HL-60/S4 (cell line): ENCODE measurements around the gene TMEM132C.

Experiments
- in situ Hi-C: fragments of 300-500 bp; cut with MboI; formaldehyde crosslinking; loops from 2 replicates; pipeline ENCODE4 v1.14.3; 2022; ENCODE audit warnings: low sequenced_read_pairs

Gene TMEM132C

DNA sequence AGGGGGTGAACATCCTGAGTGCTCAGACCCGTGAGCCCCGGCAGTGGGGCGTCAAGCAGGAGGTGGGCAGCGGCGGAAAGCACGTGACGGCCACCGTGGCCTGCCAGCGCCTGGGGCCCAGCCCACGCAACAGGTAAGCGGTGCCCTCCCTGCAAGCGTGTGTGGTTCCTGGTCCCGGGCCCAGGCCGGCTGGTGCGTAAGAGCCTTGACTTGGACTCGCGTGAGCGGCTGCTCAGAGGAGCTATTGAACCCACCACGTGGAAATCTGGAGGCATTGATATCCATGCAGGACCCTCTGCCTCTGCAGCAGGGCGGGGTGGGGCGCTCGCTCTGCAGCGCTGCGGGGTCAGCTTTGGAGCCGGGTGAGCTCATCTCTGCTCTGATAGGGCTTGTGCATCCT, 277.0 kb downstream of the TMEM132C start:
- in situ Hi-C loops = no loop called here

DNA sequence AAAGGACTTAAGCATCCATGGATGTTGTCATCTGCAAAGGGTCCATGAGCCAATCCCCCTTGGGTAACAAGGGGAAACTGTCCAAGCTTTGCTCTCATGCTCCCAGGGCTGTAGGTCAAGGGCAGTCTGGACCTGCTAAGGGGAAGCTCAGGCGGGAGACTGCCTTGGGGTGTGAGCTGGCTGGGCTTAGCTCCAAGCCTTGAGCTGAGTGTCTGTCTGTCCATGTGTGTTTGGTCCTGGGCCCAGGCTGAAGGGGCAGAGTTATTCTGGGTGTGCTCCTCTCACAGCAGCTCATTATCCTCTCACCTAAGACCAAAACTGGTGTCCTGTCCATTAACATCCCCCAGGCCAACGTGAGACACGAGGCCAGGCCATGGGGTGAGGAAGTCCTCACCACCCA, 282.0 kb downstream of the TMEM132C start:
- in situ Hi-C loops = no loop called here

DNA sequence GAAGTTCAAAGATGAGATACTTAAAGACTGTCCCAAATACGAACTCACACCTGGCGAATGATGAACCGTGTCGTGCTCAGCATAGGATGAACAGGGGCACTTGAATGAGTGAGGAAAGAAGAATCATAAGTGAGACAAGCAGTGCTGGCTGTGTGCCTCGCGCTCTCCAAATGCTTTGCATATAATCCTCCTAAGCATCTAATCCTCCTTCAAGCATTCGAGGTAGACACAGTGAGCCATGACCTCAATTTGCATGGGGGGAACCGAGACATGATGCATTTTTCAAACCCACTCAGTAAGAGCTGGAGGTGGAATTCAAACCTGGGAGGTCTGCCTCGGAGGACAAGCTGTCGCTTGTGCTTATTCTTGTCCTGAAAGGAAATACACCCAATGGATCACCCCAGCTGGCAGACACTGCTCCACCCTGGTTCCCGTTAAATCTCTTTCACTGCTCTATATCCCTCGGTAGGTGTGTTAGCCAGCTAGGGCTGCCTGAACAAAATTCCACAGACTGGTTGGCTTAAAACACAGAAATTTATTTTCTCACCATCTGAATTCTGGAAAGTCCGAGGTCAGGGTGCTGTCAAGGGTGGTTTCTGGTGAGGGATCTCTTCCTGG, 282.7 kb downstream of the TMEM132C start:
- in situ Hi-C loops = no loop called here

DNA sequence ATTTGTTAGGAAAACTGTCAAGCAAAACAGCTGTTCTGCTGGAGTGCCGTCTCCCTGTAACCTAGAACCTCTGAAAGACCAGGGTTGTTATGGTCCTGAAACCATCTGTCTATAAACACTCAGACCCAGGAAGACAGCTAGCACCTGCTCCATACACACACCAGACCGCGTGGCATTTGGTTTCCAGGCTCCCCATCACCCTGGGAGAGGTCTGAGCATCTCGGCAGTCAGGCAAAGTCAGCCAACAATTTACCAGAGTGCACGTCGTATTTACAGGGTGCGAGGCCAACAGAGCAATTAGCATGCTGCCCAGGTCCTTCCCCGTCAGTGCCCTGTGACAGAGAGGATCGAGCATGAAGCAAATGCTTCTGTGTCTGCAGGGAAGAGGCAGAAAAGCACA, 284.3 kb downstream of the TMEM132C start:
- in situ Hi-C loops = no loop called here

DNA sequence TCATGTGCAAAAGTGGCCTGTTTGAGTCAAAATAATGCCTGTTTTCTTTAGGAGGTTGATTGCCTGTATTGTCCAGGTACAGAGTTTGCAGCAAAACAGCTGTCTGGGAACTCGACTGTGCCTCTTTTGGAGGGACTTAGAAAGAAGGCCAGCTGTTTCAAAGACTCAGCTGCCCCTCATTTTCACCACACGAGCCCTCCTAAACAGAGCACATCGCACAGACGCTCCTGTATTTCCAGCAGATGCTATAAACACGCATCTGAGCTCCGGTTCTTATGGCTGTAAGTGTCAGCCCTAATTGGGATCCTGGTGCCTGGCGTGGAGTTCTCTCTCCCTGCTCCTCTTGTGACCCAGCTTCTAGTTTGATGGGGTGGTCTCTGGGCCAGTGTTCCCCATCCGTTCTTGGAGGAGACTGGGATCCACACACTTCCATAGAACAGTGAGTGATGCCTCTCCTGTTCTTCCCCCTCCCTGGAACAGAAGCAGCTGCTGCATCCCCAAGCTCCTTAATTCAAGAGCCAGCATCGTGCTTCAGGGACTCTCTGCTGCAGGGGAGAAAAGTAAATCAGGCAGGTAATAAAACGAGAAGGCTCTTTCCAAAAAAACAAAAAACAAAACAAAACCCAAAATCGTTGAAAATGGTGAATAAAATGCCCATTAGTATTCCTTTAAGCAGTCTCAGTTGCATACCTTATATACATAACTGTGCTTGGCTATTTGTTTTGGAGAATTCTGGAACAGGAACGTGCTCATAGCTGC, 287.8 kb downstream of the TMEM132C start:
- in situ Hi-C loops = no loop called here

DNA sequence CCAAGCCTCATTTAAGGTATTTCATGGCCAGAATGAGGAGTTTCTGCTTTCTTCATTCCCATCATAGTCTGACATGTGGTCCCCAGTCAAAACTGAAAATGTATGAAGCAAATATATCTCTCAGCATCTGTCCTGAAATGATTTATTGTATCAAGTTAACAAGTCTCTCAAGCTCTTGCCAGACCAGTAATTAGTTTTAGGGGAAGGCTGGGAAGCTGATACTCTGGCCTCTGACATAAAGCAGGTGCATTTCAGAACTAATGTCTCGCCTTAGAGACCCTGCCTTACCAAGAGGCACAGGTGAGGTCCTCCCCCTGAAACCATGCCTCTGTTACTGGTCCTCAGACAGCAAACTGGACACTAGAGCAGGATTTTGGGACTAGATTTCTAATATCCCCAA, 290.3 kb downstream of the TMEM132C start:
- in situ Hi-C loops = no loop called here

DNA sequence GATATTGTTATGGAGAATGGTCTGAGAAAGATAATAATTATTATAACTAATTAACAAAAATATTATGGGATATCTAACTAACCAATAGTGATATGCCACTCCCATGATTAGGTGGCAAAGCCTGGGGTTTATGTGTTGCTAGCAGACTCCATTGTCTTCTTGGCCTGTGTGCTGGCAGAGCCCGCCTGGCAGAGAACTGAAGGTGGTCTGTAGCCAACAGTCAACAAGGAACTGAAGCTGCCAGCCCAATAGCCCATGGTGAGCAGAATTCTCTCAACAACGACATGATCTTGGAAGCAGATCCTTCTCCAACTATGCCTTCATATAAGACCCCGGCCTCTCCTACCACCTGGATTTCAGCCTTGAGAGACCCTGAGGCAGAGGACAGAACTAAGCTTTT, 298.0 kb downstream of the TMEM132C start:
- in situ Hi-C loops = no loop called here

DNA sequence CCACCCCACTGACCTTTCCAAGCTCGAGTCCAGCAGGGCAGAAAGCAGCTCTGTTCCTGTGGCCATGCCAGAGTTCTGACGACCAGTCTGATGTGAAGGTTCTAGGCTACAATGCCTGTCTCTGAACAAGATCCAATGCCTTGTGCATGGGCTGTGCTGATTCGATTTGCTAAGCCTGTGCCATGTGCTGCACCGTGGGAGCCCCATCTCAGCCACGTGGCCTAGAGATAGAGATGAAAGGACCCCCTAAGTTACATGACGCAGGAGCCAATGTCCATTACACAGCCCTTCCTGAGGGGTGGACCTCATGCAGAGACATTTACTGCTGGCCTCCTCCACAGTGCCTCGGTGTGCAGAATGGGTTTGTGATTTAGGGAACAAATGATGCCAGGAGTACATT, 300.8 kb downstream of the TMEM132C start:
- in situ Hi-C loops = no loop called here

DNA sequence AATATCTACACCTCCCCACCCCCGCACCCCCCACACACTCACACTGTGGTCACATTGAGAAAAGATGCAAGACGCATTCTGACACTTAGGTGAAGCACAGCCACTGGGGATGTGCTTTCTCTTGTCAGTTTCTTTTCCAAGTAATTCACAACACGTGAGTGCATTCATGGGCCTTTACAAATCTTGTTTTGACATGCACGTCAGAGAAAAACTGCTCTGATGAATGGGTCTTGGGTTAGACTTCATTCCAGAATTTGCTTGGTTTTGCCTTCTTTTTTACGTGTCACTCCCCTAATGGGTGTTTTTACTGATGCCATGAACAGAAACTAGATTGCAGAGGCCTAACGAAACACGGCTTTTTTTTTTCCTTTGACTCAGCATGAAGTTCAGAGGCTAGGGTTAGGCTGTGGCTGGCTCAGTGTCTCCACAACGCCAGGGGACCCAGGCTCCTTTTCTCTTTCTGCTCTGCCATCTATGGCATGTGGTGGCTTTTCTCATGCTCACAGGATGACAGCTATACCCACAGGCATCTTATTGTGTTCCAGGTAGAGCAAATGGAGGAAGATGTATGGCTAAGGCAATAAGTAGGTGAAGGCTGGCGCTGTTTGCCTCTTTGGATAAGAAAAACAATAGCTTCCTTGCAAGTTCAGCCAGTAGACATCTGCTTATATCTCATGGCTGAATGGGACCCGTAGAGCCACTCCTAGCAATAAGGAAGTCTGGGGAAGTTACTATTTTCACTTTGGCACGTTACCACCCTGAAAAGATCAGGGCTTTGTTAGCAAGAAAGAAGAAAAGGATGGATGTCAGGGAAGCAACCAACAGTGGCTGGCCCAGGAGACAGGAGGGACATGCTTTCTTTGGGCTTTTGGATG, 303.5 kb downstream of the TMEM132C start:
- in situ Hi-C loops = no loop called here

DNA sequence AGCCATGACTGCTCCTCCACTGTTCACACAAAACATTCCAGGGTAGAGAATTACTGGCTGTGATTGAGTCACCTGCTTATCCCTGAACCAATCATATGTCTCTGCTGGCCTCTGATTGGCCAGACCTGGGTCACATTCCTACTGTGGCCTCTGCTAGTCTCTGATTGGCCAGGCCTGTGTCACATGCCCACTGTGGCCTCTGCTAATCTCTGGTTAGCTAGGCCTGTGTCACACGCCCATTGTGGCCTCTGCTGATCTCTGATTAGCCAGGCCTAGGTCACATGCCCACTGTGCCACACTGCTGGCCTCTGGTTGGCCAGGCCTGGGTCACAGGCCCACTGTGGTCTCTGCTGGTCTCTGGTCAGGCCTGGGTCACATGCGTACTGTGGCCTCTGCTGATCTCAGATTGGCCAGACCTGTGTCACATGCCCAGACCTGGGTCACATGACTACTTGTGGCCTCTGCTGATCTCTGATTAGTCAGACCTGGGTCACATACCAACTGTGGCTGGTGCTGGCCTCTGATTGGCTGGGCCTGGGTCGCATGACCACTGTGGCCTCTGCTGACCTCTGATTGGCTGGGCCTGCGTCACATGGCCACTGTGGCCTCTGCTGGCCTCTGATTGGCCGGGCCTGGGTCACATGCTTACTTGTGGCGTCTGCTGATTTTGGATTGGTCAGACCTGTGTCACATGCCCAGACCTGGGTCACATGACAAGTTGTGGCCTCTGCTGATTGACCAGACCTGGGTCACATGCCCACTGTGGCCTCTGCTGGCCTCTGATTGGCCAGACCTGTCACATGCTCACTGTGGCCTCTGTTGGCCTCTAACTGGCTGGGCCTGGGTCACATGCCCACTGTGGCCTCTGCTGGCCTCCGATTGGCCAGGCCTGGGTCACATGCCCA, 305.2 kb downstream of the TMEM132C start:
- in situ Hi-C loops = no loop called here

DNA sequence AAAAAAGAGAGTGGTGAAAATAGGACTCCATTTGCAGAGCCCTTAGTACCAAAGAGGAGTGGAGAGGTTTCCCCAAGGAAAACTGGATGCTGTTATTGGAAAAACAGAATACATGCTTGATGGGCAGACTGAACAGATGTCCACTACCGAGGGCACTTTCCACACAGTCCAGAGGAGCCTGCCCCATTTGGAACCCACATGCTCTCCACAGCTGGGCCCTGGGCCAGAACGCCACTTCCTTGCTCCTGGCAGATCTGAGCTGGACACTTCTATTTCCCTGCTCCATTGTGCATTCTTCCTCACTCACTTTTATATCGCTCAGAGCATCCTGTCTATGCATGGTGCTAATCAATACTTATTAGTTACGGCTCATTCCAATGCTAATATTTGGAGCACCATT, 306.9 kb downstream of the TMEM132C start:
- in situ Hi-C loops = no loop called here

DNA sequence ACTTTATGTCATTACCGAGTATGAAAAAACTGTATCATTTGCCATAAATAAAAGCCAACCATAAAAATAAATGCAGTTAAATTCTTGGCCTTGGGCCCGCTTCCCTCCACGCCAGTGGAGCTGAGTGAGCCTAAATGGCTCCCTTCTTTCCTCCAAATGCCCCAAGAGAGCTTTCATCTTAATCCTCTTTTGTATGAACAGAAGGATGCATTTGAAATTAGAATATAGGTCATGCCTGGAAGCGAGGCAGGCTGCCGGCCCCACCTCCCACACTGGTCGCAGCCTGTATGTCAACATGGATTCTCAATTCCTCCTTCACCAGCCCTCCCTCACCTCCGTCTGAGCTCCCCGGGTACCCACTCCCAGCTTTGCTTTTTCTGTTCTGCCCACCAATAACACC, 311.1 kb downstream of the TMEM132C start:
- in situ Hi-C loops = no loop called here

DNA sequence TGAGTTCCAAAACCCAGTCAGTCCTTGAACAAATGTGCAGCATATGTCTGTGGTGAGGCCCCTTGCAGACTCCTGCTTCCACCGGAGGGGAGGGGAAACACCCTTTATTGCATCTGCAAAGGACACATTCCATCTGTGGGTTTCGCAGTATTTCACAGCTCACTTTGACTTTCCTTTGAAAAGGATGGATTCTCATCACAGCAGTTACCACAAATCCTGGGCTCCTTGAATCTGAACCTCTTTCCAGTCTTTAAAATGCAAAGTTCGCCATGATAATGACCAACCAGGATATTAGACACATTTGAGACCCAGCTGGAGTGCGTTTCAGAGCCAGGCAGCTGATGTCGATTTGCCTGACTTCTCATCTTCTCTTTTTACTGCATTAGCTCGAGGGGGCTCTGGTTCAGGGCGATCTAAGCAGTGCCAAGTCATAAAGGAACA, 314.4 kb downstream of the TMEM132C start:
- in situ Hi-C loops = no loop called here

DNA sequence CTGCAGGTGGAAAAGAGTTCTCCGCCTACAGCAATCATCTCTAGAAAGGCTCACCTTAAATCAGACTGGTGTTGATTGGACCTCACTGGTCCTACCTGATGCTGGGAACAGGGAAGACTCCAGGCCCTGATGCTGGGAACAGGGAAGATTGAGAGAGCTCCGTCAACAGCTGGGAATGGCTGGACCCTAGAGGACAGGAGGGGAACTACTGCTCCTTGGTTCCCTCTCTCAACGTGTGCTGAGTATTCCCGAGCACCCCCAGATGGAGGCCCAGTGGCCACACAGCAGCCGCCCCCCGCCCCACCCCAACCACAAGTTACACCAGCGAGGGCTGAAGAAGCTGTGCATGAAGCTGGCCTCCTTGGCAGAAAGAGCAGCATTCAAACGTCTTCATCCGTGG, 316.5 kb downstream of the TMEM132C start:
- in situ Hi-C loops = no loop called here

DNA sequence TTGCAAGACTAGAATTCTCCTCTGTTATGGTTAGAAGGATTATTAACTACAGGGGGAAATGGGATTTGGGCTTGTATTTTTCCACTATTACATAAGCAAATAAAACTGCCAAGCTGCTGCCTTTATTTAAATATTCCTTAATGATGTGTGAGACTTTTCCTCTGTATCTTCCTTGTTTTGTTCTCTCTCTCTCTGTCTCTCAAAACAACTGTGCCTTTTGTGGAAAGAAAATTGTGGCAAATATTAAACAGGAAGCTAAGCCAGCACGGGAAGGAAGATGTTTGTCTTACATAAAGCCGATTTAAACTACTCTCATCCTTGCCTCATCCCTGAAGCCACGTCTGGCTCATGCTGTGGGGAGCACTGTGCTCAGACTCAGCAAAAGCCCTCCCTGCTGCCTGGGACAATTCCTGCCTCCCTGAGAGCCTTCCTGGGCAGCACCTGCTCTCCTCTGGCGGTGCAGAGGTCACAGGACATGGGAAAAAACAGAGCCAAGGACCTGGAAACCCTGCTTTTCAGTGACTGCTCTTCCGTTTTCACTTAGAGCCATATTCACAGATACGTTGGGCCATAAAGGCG, 319.6 kb downstream of the TMEM132C start:
- in situ Hi-C loops = no loop called here

DNA sequence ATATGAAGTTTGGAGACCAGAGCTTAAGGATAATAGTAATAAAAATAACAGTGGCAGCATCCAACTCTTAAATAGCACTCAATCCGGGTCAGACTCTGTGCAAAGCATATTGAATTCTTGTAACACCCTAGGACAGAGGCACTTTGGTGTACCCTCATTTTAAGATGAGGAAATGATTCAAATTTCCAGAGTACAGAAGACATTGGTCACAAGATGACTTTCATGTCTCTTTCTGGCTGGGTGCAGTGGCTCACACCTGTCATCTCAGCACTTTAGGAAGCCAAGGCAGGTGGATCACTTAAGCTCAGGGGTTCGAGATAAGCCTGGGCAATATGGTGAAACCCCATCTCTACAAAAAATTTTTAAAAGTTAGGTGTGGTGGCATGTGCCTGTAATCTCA, 320.9 kb downstream of the TMEM132C start:
- in situ Hi-C loops = no loop called here

DNA sequence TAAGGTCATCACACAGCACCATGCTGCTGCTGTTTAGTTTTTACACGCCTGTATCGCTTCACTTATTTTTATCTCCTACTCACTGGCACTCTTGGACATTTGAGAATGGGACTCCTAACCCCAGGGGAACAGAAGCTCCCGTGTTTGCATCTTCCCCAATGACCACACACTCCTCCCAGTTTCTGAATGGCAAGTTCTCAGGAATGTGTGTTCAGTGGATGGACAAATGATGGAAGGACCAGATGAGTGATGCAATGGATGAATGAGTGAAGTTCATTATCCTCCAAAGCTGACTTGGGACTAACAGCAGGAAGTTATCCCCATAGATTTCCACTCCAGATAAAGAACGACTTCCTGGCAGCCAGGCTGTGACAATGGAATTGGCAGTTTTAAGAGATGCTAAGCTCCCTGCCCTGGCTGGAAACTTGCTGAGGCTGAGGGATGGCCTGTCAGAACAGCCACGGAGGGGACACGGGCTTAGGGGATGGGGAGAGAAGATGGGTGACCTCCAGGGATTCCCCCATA, 325.3 kb downstream of the TMEM132C start:
- in situ Hi-C loops = no loop called here

DNA sequence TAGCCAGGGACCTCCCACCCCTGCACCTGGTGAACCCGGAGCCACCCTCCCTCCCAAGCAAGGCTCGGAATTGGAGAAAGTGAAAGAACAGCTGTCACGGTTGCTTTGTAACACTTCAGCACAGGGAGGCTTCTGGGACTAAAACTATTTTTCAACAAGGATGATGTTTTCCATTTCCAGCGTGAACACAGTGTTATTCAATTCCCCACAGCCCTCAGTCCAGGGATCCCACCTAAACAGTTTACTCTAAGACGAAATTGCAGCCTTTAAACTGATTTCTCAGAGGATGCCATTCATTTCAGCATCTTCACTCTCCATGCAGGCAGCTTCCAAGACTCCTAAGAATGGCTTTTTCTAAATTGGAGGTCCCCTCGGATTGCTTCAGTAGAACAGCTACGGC, 327.6 kb downstream of the TMEM132C start:
- in situ Hi-C loops = no loop called here

DNA sequence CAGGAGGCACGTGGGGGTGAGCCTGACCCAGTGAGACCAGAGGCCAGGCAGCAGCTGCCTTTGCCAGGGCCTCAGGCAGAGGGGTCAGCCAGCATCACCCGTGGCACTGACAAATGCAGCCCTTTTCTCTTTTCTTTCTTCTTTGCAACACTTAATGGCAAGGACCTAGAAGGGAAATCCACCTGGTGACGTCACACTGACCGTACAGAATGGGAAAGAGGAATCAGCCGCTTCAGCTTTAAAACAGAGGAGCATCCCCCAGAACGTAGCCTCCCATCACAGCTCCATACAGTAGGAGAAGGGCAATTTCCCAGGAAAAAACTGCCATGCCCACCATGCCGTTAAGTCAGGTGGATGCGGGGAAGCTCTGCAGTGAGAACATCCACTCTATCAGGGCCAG, 328.6 kb downstream of the TMEM132C start:
- in situ Hi-C loops = no loop called here

DNA sequence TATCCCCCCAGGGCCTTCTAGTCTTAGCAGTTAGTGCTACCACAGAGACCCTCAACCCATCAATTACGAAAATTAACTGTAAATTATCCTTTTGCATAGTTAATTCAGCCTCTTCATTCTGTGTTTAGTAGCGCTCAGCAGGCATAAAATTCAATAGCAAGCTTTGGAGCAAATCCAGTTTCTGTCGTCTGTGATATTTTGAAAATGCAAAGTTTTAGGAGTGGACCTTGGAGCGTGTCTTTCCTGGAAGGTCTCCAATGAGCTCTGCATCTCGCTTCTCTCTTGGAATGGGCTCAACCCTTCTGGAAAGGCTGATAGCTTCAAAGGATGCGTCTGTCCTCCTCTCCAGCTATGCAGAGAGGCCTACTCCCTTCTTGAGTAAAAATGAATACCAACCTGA, 333.9 kb downstream of the TMEM132C start:
- in situ Hi-C loops = no loop called here
